SJSA1 (cell line): ENCODE measurements around the gene CHI3L2. TPM values are rescaled to one million over a fixed set of nuclear protein-coding genes. Genes with fewer than 3 reads are reported as not detected.

Experiments used
- DNase-seq, 2 experiments: peaks; one replicate each; pipeline ENCODE4 v3.0.0-alpha.2; 2015 to 2020; ENCODE audit warnings: low spot score in 2 of 2, low read depth in 1 of 2
- H3K27ac ChIP-seq: fragments of 250-450 bp; sonication (Bioruptor Pico); 2 replicates; pipeline ENCODE4 v1.5.1; 2020; ENCODE audit warnings: mild to moderate bottlenecking, moderate library complexity
- H3K27me3 ChIP-seq: fragments of 250-450 bp; sonication (Bioruptor Pico); replicated peaks from 2 replicates; pipeline ENCODE4 v1.5.1; 2020; ENCODE audit warnings: mild to moderate bottlenecking, moderate library complexity
- H3K36me3 ChIP-seq: fragments of 250-450 bp; sonication (Bioruptor Pico); 2 replicates; pipeline ENCODE4 v1.5.1; 2020; ENCODE audit warnings: mild to moderate bottlenecking
- H3K4me1 ChIP-seq: fragments of 250-450 bp; sonication (Bioruptor Pico); replicated peaks from 2 replicates; pipeline ENCODE4 v1.6.1; 2021; ENCODE audit warnings: mild to moderate bottlenecking
- H3K4me3 ChIP-seq: fragments of 250-450 bp; sonication (Bioruptor Pico); 2 replicates; pipeline ENCODE4 v1.5.1; 2020; ENCODE audit warnings: mild to moderate bottlenecking
- H3K9me3 ChIP-seq: fragments of 250-450 bp; sonication (Bioruptor Pico); replicated peaks from 2 replicates; pipeline ENCODE4 v1.5.1; 2020; ENCODE audit warnings: mild to moderate bottlenecking
- total RNA-seq: library from RNA; depleted of rRNA; stranded (reverse); fragments of >200 nt; shearing (Covaris generic); gene quantifications from 2 replicates; pipeline ENCODE4 v1.2.3, GENCODE V29; 2014; rRNA removed

CHI3L2 gene
- total RNA-seq, 1 experiment from 2014 or later: not detected

- Histone ChIP-seq H3K27me3 (0 out of 2 replicates have a peak, but pooled peaks cover 4% of the 10 kb centered on the region), H3K4me1 (no peaks in the 10 kb centered on the region), H3K36me3 (no peaks in the 10 kb centered on the region), H3K4me3 (no peak within 1 kb of the TSS), H3K9me3 (no peaks in the 10 kb centered on the region; the same call in 1 of the 2 replicates), H3K27ac (no peak within 1 kb of the TSS)
- no peak for DNase-seq
Observed at GRCh38 chr1:111290630-111291029, 63.1 kb downstream of the CHI3L2 start, which contains the start of gene CHIA. Gene CHIA (plus strand): TSS chr1:111290851. CDS start chr1:111310468, 19,617 bp downstream.

Other genes starting within 250 kb of the CHI3L2 start
- 55.0 and 59.7 TPM in 2 replicates for gene DRAM2, start 87.6 kb upstream of the CHI3L2 start, total RNA-seq
- gene CEPT1, start 87.5 kb upstream of the CHI3L2 start, total RNA-seq: 30.1 and 45.4 TPM in 2 replicates
- not detected in 2 replicates for gene DENND2D, start 27.1 kb upstream of the CHI3L2 start, total RNA-seq
- not detected in 2 replicates for gene CHIA, start 63.1 kb downstream of the CHI3L2 start, total RNA-seq
- 0.06 and 0.18 TPM in 2 replicates for gene OVGP1, start 200.0 kb downstream of the CHI3L2 start, total RNA-seq
- 47.7 and 50.4 TPM in 2 replicates for gene WDR77, start 221.5 kb downstream of the CHI3L2 start, total RNA-seq
- 432 and 553 TPM in 2 replicates for gene ATP5PB, start 221.8 kb downstream of the CHI3L2 start, total RNA-seq
- gene C1orf162, start 246.3 kb downstream of the CHI3L2 start, total RNA-seq: not detected in 2 replicates